CD4-positive, alpha-beta T cell treated with Interleukin-6 for 4 hours (primary cell): ENCODE results near the gene MOK.
A peak's percentile ranks its signal among the peaks of the same experiment; 100 is the strongest.
"Not testable (repeated sequence)": the region's sequence is repeated elsewhere in the genome, so short reads cannot be mapped to it uniquely, and the experiment has no call there.

Experiments used
- DNase-seq: peaks from one replicate; pipeline ENCODE4 v3.0.0-alpha.2; 2020; ENCODE audit warnings: mixed read lengths

MOK gene

DNA sequence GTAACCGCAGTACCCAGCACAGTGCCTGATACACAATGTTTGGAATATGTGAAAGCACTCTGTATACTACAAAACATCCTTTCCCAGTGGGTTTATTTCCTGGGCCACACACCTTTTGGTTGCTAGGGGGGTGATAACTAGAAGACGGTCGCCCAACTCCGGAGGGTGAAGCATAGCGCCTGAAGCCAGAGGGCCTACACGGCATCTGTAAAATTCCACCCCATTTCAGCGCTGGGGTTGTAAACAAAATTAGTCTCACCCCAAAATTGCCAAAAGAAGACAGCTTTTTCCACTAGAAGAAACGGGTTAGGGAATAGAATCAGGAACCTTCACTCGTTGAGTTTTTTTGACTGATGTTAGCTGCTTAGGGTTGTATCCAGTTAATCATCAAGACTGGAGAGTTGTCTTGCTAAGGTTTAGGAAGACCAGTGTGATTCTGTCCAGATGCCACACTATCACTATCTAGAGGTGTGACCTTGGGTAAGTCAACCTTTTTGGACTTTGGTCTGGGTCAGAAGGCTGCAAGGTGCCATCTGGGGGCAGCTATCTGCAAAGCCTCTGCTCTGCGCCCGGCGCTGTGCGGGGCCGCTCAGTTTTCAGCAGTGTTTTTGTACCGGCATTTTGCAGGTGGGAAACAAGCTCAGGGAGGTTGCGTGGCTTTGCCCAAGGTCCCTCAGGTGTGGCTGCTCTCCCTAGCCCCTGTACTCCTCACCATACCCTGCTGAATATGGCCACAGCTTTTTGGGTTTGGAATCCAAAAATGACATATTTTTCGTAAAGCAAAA, 15.9 kb upstream of the MOK start:
- DNase-seq: no peak

DNA sequence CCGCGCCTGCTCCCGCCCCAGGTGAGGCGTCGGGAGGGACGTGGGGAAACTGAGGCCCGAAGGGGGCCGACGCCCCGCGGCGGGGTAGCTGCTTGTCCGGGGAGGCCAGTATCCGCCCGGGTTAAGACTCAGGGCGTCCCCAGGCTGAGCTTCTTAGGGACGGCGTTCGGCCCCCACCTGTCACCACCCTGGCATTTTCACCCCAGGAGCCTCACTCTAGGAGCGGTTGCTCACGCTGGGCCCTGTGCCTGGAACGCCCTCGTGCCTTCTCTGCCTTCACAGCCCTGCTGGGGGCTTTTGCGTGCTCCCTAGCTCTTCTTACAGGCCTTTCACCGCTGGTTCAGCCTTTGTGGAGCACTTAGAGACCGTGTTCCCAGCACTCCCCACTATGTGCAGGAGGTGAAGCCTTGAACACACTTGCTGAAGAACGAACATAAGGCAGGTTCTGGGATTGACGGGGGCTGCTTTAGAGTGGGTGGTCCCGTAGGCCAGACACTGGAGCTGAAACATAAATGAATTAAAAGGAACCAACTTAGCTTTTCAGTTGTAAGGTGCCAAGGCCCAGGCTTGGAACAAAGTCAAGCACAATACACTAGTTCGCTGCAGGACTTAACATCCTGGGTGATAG, 15.2 kb upstream of the MOK start:
- peak; percentile 58 for DNase-seq

GRCh38 chr14:102319351-102320032, 14.5 kb upstream of the MOK start, which contains the start of gene ZNF839:
Gene ZNF839, plus strand, starts transcription at chr14:102319746. Its CDS starts 20 bp downstream, at chr14:102319766.
- peak; percentile 94 for DNase-seq

DNA sequence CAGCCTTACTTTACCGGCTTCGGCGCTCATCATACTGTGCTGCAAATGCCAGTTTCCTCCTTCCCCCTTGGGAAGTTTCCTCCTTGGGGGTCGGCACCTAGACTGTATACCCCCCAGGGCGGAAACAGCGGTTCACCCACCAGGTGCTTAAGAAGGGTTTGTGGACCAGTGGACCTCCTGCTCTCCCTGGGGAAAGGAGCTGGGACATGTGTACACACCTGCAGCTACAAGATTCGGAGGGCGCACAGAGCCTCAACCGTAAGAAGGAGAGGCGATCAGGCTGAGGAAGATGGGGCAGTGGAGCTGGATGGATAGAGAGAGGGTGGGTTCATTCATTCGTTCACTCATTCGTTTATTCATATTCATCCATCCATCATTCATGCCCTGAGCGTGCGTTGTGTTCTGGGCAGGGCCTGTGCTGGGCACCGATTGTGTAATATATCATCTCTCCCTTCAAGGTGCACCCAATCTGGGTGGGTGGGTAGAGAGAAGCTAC, 13.9 kb upstream of the MOK start:
- no peak for DNase-seq

DNA sequence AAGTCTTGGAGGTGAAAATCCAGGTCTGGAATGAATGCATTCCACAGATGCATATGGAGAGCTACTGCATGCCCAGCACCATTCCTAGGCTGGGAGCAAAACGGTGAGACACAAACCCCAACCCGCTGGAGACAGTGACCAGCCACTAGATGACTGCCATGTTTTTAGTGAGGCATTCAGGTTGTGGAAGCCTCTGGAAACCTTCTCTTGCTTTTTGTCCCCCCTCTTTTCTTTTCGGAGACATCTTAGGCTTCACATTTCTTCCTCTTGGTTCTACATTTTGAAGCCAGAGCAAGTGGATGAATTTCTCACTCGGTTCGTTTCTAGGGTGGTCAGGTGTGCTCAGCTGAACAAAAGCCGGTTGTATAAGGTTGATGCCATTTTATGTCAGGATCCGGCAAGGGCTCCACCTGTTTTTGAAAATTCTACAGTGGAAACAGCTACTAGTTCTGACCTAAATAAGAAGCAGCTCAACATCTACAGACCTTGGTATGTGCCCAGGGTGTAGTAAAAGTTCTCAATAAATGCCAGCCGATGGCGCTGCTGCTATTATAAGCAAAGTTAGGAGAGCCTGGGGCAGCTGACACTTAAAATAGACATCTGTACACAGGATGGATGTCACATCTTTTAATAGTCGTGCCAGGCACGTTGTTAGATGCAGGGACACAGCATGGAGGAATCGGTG, 12.7 kb upstream of the MOK start:
- peak; percentile 14 for DNase-seq

DNA sequence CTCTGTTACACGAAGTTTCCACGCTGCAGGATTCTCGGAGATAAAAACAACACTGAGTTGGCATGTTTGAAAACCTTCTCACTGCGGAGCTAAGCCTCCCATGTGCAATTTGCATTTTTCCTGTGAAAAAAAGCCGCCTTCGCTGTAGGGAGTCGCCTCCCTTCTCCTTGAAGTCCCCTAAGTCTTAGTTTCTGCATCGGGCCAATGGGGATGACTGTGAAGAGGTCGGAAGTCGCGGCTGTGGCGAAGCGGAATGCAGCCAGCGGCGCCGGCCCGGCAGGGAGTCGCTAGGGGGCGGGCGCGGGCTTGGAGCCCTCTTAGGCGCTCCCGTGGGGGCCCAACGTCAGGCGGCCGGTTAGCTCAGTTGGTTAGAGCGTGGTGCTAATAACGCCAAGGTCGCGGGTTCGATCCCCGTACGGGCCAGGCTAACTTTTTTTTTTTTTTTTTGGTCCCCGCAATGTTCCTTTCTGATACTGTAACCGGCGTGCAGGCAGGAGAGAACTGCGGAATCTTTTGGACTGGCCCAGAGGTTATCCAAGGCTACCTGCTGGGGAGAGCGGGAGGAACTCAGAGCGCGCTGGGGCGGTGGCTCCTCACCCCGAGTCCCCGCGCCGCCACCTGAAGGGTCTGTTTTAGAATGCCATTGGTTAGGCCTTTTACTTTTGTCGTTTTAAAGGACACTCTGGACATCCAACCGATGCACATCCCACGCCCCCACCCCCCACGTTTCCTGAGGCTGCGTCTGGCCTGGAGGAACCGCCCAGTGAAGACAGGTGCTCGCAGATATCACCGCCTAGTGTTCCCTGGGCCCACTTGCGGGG, 12.0 kb upstream of the MOK start:
- DNase-seq: peak; percentile 93

DNA sequence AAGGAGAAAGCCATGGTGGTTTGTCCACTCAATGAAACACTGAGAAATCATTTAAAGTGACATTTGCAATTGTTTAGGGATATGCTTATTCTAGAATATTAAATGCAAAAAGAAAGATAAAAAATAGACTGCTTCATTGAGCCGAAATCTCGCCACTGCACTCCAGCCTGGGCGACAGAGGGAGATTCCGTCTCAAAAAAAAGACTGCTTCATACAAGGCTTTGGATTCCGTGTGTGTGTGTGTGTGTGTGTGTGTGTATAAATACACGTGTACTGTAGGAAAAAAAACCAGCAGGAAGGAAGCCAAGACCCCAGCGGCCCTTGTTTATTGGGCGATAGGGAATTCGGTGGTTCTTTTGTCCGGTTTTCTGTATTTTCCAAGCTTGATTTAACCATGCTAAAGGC, 11.4 kb upstream of the MOK start:
- DNase-seq: peak; percentile 34

DNA sequence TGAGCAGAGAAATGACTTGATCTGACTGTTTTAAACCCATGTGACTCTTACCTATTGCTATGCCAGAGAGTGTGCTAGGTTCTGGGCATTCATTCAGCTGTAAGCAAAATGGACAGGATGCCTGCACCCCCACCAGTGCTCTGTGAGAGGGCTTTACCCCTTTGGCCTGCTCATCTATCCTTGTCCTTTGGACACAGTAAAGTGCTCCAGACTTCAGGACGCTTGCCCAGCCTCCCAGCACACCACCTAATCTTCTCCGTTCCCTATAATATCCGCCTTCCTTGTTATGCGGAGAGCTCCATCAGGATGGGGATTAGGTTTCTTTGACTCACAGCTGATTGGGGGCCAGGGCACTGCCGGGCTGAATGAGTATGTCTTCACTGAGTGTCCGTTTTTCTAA, 10.2 kb upstream of the MOK start:
- no peak for DNase-seq

- peak; percentile 86 for DNase-seq
Measured at GRCh38 chr14:102314242-102315011, 9.5 kb upstream of the MOK start.

DNA sequence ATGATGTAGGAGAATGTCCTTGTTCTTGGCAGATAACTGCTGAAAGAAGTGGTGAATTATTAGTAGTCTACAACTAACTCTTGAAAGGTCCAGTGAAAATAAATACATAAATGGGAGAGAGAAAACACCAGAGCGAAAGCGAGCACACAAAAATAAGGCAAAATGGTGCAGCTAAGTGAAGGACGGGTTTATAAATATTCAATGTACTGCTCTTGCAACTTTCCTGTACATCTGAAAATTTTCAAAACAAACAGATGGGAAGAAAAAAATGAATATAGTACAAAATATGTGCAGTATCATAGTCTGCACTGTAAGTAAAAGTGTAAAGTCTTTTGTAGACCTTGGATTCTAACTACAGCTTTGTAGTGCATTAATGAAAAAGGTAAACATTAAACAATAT, 1.3 kb downstream of the MOK start:
- DNase-seq: no peak

DNA sequence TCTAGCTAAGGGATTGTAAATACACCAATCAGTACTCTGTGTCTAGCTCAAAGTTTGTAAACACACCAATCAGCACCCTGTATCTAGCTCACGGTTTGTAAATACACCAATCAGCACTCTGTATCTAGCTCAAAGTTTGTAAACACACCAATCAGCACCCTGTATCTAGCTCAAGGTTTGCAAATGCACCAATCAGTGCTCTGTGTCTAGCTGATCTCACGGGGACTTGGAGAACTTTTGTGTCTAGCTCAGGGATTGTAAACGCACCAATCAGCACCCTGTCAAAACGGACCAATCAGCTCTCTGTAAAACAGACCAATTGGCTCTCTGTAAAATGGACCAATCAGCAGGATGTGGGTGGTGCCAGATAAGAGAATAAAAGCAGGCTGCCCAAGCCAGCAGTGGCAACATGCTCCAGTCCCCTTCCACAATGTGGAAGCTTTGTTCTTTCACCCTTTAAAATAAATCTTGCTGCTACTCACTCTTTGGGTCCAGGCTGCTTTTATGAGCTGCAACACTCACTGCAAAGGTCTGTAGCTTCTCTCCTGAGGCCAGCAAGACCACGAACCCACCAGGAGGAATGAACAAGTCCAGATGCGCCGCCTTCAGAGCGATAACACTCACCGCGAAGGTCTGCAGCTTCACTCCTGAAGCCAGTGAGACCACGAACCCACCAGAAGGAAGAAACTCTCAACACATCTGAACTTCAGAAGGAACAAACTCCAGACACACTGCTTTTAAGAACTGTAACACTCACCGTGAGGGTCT, 6.5 kb downstream of the MOK start:
- DNase-seq: not testable (repeated sequence)

DNA sequence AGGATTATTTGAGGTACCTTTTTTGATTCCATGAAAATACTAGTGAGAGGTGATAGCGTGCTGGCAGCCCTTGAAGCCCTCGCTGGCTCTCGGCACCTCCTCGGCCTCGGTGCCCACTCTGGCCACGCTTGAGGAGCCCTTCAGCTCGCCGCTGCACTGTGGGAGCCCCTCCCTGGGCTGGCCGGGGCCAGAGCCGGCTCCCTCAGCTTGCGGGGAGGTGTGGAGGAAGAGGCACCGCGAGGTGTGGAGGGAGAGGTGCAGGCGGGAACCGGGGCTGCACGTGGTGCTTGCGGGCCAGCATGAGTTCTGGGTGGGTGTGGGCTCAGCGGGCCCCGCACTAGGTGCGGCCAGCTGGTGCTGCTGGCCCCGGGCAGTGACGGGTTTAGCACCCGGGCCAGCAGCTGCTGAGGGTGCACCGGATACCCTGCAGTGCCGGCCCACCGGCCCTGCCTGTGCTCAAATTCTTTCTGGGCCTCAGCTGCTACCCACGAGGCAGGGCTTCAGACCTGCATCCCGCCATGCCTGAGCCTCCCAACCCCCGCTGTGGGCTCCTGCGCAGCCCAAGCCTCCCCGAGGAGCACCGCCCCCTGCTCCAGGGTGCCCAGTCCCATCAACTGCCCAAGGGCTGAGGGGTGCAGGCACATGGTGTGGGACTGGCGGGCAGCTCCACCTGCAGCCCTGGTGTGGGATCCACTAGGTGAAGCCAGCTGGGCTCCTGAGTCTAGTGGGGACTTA, 7.4 kb downstream of the MOK start:
- DNase-seq: no peak

DNA sequence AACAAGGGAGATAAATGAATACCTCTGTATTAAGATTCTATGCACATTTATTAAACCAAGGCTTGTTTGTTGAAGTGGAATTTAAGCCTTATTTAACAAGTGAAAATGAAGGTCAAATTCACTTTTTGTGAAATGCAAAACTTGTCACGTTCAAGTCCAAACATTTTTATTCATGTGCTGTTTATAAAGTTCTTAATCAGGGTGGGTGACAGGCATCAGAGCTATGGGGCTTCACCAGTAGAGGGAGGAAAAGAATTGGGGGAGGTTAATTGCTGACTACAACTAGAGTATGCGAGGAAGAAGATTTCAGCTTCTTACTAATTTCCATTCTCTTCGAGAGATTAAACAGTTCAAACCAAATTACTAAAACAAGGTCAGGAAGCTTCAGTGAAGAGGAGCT, 9.7 kb downstream of the MOK start:
- no peak for DNase-seq

DNA sequence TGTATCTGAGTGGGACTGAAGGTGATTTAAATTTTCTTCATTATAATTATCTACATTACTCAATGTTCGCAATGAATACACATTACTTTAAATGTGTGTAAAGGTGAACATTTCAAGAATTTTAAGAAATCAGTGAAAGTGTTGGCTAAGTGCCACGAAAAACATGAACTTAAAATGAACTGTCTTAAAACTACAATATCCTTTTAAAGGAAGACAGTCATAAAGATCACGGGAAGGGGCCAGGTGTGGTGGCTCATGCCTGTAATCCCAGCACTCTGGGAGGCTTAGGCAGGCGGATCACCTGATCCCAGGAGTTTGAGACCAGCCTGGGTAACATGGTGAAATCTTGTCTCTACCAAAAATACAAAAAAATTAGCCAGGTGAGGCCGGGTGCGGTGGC, 11.2 kb downstream of the MOK start:
- no peak for DNase-seq

DNA sequence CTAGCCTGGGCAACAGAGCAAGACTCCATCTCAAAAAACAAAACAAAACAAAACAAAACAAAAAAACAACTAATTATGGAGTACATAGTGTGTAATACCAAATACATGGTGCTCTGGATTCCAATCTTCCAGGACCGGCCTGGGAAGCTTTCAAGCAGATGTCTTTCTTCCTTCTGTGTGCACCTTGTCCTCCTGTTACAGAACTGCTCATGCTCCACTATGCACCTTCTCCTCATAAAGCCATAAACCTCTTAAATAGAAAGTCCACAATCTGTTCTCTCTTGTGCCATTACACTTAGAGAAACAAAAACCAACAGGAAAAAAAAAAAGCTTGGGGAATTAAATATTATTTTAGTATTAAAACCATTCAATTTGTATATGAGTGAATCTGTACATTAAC, 12.5 kb downstream of the MOK start:
- DNase-seq: no peak

- no peak for DNase-seq
Measured at GRCh38 chr14:102288139-102288538, 16.8 kb downstream of the MOK start.

- no peak for DNase-seq
Measured at GRCh38 chr14:102285106-102285505, 19.9 kb downstream of the MOK start.

GRCh38 chr14:102283631-102284129, 21.3 kb downstream of the MOK start:
- DNase-seq: no peak

DNA sequence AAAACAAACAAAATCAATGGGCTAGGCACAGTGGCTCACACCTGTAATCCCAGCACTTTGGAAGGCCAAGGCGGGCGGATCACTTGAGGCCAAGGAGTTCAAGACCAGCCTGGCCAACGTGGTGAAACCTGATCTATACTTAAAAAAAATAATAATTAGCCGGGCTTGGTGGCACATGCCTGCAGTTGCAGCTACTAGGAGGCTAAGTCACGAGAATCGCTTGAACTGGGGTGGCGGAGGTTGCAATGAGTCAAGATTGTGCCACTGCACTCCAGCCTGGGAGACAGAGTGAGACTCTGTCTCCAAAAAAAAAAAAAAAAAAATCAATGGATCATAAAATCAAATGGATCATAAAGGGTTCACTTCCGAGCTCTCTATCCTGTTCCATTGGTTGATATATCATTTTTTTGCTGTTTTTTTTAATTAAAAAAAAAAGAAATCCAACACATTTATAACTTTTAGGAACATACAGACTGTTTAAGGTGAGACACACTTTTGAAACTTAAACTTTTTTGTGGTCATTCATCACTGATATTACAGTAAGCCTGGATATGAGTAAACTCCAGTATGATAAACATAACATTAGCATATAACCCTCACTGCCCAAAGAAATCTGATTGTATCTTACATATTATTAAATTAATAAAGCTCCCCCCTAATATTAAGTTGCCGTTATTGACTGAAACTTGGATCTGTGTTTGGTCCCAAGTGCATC, 22.1 kb downstream of the MOK start:
- no peak for DNase-seq
